Endothelial cell of umbilical vein (primary cell): ENCODE results near the gene AMZ2. TPM values are rescaled to one million over a fixed set of nuclear protein-coding genes. Genes with fewer than 3 reads are reported as not detected.
"Not testable (repeated sequence)": the region's sequence is repeated elsewhere in the genome, so short reads cannot be mapped to it uniquely, and the experiment has no call there.

Experiments
- BruUV-seq: library from RNA; stranded (reverse); fragments of 400-500 nt; replicated peaks from 2 replicates; lab custom pipeline; 2021; lab: Mats Ljungman, UMichigan
- CTCF ChIA-PET: fragments of 300-600, 350-600 bp; sonication (Branson Sonifier 250); formaldehyde crosslinking; loops from one replicate; lab custom pipeline; 2021; ENCODE audit warnings: antibody characterized with exemption, inconsistent platforms; lab: Charles Lee
- POLR2A ChIA-PET: fragments of 300-600, 350-600 bp; sonication (Branson Sonifier 250); formaldehyde crosslinking; loops from one replicate; lab custom pipeline; 2021; ENCODE audit warnings: antibody characterized with exemption, inconsistent platforms; lab: Charles Lee
- DNase-seq: peaks from one replicate; pipeline ENCODE4 v3.0.0-alpha.2; 2011; ENCODE audit warnings: low read depth, low spot score
- FAIRE-seq: peaks from 2 replicates; lab custom pipeline; 2011; peaks lifted over from hg19 to GRCh38; lab: Jason Lieb, UNC
- H2AFZ ChIP-seq: 2 replicates; pipeline ENCODE4 v1.6.0; 2012; ENCODE audit warnings: low read depth, low read length, control low read depth, inconsistent platforms
- H3K27ac ChIP-seq: 2 replicates; pipeline ENCODE4 v1.5.1; 2011; ENCODE audit warnings: low read depth, mild to moderate bottlenecking, control low read depth, low read length, moderate library complexity; ENCODE audit not compliant: insufficient read depth
- H3K27me3 ChIP-seq, 2 experiments: 2 replicates each; pipeline versions ENCODE4 v1.6.0 to v1.6.1; 2011; ENCODE audit warnings: low read length in 2 of 2, mixed read lengths in 1 of 2; ENCODE audit not compliant: control insufficient read depth in 2 of 2, insufficient read depth in 2 of 2
- H3K36me3 ChIP-seq, 2 experiments: 2 replicates in 1 of 2; 3 replicates in 1 of 2; pipeline ENCODE4 v1.5.1; 2011; ENCODE audit warnings: low read length in 2 of 2, mild to moderate bottlenecking in 1 of 2, moderate library complexity in 1 of 2; ENCODE audit not compliant: control insufficient read depth in 2 of 2, insufficient read depth in 2 of 2; ENCODE audit errors: extremely low read depth in 1 of 2
- H3K4me1 ChIP-seq: 3 replicates; pipeline ENCODE4 v1.5.1; 2011; ENCODE audit warnings: mild to moderate bottlenecking, low read length; ENCODE audit not compliant: control insufficient read depth, insufficient read depth; ENCODE audit errors: extremely low read depth
- H3K4me2 ChIP-seq: 2 replicates; pipeline ENCODE4 v1.6.1; 2011; ENCODE audit warnings: low read length, control low read depth, mixed read lengths; ENCODE audit not compliant: insufficient read depth
- H3K4me3 ChIP-seq, 3 experiments: fragments of 200-600 bp in 1 of 3; sonication (generic), shearing (Covaris generic) in 1 of 3; replicated peaks in 1 of 3; 2 replicates each; pipeline ENCODE4 v1.5.1; 2011 to 2016; ENCODE audit warnings: control low read depth in 3 of 3, low read length in 3 of 3, mild to moderate bottlenecking in 2 of 3, inconsistent platforms in 1 of 3, low read depth in 1 of 3, moderate library complexity in 1 of 3; ENCODE audit not compliant: insufficient read depth in 1 of 3
- H3K79me2 ChIP-seq: 2 replicates; pipeline ENCODE4 v1.6.0; 2012; ENCODE audit warnings: low read length, inconsistent platforms; ENCODE audit not compliant: control insufficient read depth, insufficient read depth
- H3K9ac ChIP-seq: replicated peaks from 2 replicates; pipeline ENCODE3; 2011; ENCODE audit warnings: low read length, control low read depth; ENCODE audit not compliant: insufficient read depth; ENCODE audit errors: extremely low read depth
- H3K9me1 ChIP-seq: replicated peaks from 3 replicates; pipeline ENCODE4 v1.6.0; 2011; ENCODE audit warnings: mild to moderate bottlenecking, low read length; ENCODE audit not compliant: control insufficient read depth, insufficient read depth; ENCODE audit errors: extremely low read depth
- H3K9me3 ChIP-seq: replicated peaks from 2 replicates; pipeline ENCODE4 v1.5.1; 2012; ENCODE audit warnings: low read length, inconsistent platforms; ENCODE audit not compliant: control insufficient read depth, insufficient read depth
- H4K20me1 ChIP-seq: replicated peaks from 2 replicates; pipeline ENCODE3; 2011; ENCODE audit warnings: mild to moderate bottlenecking, low read length; ENCODE audit not compliant: control insufficient read depth, insufficient read depth; ENCODE audit errors: extremely low read depth
- GATA2 ChIP-seq: IDR thresholded peaks from 2 replicates; pipeline ENCODE4 v1.7.0; 2011; ENCODE audit warnings: low read depth, mild to moderate bottlenecking, moderate library complexity, mixed read lengths, low read length; ENCODE audit not compliant: insufficient read length, insufficient read depth
- JUN ChIP-seq: IDR thresholded peaks from 2 replicates; pipeline ENCODE4 v1.6.1; 2011; ENCODE audit warnings: borderline replicate concordance, low read depth; ENCODE audit not compliant: insufficient read length, insufficient read depth
- MYC ChIP-seq: IDR thresholded peaks from one replicate; pipeline ENCODE4 v1.6.1; 2011; ENCODE audit warnings: mild to moderate bottlenecking, low read depth, low read length
- POLR2A ChIP-seq: IDR thresholded peaks from 2 replicates; pipeline ENCODE4 v1.6.1; 2012; ENCODE audit warnings: low read depth, mild to moderate bottlenecking, control low read depth, low read length
- POLR2AphosphoS5 ChIP-seq: IDR thresholded peaks from 2 replicates; pipeline ENCODE4 v1.6.1; 2012; ENCODE audit warnings: low read depth, mild to moderate bottlenecking, control low read depth, low read length, moderate library complexity; ENCODE audit not compliant: insufficient read depth
- dilution Hi-C: fragments of 300-500 bp; cut with MboI; formaldehyde crosslinking; loops from one replicate; pipeline ENCODE4 v1.15.0; 2019; ENCODE audit warnings: low sequenced_read_pairs; ENCODE audit not compliant: extremely low pct_ligation_motif_present
- intact Hi-C: fragments of 100-400 bp; cut with micrococcal nuclease; formaldehyde crosslinking; loops from one replicate; pipeline ENCODE4 v1.10.0; 2022
- polyA plus RNA-seq, 4 experiments: library from polyadenylated mRNA; depleted of rRNA in 3 of 4; stranded (reverse) in 3 of 4; unstranded in 1 of 4; fragments of >200 nt; gene quantifications; 2 replicates each; pipeline versions ENCODE4 v1.2.1 to v1.2.3, GENCODE V29; 2011 to 2012; ENCODE audit warnings: missing spikeins in 1 of 4
- total RNA-seq: library from RNA; stranded (reverse); gene quantifications from 2 replicates; pipeline ENCODE4 v1.2.3, GENCODE V29; 2021
- TF ChIP-seq, protein P1 (sequence below), 2 donors: IDR thresholded peaks; 1 replicate in 1 of 2; 2 replicates in 1 of 2; pipeline ENCODE4 v1.5.1; 2011; ENCODE audit warnings: low read length in 2 of 2, mild to moderate bottlenecking in 2 of 2, moderate library complexity in 2 of 2, control low read depth in 1 of 2, inconsistent platforms in 1 of 2, low read depth in 1 of 2; ENCODE audit not compliant: insufficient read depth in 1 of 2; ENCODE audit errors: extremely low read depth in 1 of 2

AMZ2 gene
- total and polyA plus RNA-seq, 2 donors (not counting 3 experiments of a cell fraction or from before 2014, with no cell fraction given): 46.7 to 57.3 TPM

DNA sequence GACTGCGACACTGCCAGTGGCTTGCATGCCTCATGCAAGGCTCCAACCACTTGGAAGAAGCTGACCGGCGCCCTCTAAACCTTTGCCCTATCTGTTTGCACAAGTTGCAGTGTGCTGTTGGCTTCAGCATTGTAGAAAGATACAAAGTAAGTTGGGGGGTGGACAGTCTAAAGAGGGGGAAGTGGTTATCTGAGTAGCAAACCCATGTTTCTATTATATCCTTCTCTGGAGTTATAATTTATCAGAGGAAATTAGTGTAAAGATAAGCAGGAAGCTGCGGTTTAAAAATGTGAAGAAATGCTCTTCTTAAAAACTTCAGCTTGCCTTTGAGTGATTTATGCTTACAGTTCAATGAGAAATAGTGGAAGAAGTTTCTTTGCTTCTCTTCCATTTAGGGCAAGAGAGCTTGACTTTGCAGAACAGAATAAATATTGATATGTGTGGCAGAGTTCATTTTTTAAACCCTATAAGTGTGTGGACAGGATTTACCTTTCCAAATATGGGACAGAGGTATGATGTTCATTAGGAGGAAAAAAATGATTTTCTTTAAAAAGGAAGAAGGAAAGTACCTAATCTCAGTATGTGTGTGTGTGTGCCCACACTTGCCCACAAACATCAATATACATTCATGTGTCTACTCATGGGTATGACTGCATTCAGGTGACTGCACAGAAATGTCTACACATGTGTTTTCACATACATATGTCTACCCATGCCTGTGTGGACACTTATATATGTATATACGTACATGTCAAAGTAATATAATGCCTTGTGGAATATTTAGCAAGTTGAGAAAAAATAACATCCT lies 8.1 kb downstream of the AMZ2 start:
- FAIRE-seq: no peak
- DNase-seq: no peak
- Histone ChIP-seq H3K4me3 (no peak overlapping the region), H3K27ac (no peak overlapping the region), H3K9me1 (no peaks in the 10 kb centered on the region), H3K4me2 (no peak overlapping the region), H2AFZ (no peak overlapping the region), H3K36me3 (no peaks in the 10 kb centered on the region), H3K4me1 (peaks cover 20% of the 10 kb centered on the region), H3K79me2 (no peaks in the 10 kb centered on the region), H4K20me1 (no peaks in the 10 kb centered on the region), H3K9me3 (no peaks in the 10 kb centered on the region), H3K27me3 (no peaks in the 10 kb centered on the region), H3K9ac (no peak overlapping the region)
- dilution Hi-C loops (no loop called here), intact Hi-C loops (loop anchor here (5.0 kb wide), 1 partner anchor 256 kb away; the partner anchor contains the start of gene PRKAR1A)
- no peak for TF ChIP-seq POLR2AphosphoS5
- peak; percentile 44 for TF ChIP-seq GATA2
- TF ChIP-seq POLR2A: no peak
- TF ChIP-seq MYC: no peak
- TF ChIP-seq, protein P1, sequence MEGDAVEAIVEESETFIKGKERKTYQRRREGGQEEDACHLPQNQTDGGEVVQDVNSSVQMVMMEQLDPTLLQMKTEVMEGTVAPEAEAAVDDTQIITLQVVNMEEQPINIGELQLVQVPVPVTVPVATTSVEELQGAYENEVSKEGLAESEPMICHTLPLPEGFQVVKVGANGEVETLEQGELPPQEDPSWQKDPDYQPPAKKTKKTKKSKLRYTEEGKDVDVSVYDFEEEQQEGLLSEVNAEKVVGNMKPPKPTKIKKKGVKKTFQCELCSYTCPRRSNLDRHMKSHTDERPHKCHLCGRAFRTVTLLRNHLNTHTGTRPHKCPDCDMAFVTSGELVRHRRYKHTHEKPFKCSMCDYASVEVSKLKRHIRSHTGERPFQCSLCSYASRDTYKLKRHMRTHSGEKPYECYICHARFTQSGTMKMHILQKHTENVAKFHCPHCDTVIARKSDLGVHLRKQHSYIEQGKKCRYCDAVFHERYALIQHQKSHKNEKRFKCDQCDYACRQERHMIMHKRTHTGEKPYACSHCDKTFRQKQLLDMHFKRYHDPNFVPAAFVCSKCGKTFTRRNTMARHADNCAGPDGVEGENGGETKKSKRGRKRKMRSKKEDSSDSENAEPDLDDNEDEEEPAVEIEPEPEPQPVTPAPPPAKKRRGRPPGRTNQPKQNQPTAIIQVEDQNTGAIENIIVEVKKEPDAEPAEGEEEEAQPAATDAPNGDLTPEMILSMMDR (IDR thresholded peaks at IDR 0.05; ENCODE audit: extremely low read depth in 1 of 2, insufficient read depth in 1 of 2, low read depth in 1 of 2, low read length in 2 of 2): no peak
- no peak for TF ChIP-seq JUN
- no TSS peak for BruUV-seq
- ChIA-PET CTCF (interaction anchor here (1.0 kb wide), 2 partner anchors 9 to 176 kb away, joined by 4 to 5 read pairs; no protein-coding TSS in a partner anchor), POLR2A (interaction anchor here (0.5 kb wide), 1 partner anchor 110 kb away, joined by 3 read pairs; no protein-coding TSS in a partner anchor)

DNA sequence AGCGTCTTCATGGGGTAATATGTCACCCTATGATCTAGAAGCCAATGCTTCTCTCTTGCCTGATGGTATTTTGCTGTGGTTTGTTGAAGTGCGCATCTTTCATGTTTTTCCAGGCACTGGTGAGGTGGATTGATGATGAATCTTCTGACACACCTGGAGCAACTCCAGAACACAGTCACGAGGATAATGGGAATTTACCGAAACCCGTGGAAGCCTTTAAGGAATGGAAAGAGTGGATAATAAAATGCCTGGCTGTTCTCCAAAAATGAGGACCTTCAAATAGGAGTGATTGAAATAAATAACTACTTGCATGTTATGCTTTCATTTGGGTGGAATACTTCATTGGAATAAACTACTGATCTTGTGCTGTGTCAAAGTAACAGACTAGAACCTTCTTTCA lies 8.9 kb downstream of the AMZ2 start:
- intact Hi-C loops: loop anchor here (5.0 kb wide), 1 partner anchor 256 kb away; the partner anchor contains the start of gene PRKAR1A
- not testable (repeated sequence) for BruUV-seq
- H3K4me1 ChIP-seq: peaks cover 20% of the 10 kb centered on the region

More for the DNA sequence above, 8.9 kb downstream of the AMZ2 start:
- CTCF ChIA-PET, H3K9me3 ChIP-seq, H3K4me3 ChIP-seq, H3K79me2 ChIP-seq, H3K27ac ChIP-seq, H3K4me2 ChIP-seq, H2AFZ ChIP-seq, POLR2A ChIA-PET, H3K9me1 ChIP-seq, DNase-seq, H3K27me3 ChIP-seq, H3K9ac ChIP-seq, H3K36me3 ChIP-seq, H4K20me1 ChIP-seq, FAIRE-seq, dilution Hi-C loops: not testable (repeated sequence)
